ENCODE results near the gene STK35. TPM values are rescaled to one million over a fixed set of nuclear protein-coding genes. Genes with fewer than 3 reads are reported as not detected.

The STK35 gene
- total and polyA plus RNA-seq, 2 of the 8 experiments (the other 6 are each of a cell fraction or from before 2014, with no cell fraction given) = 24.9 to 45.0 TPM

DNA sequence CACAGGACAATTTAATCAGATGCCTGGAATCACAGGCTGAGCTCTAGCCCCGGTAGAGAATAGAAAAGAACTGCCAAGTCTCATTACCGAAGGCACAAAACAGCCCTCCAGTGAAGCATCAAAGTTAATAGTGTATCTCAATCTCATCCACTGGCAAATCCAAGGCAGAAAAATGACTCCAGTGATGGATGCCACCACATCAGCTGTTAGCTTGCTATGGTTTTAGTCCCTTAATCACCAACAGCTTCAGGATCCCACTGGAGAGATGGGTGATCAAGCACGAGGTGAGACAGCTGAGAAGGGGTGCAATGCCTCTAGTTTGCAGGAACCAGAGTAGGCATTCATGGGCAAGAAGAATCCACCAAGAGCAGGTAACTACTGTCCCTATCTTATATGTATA, 81.8 kb downstream of the STK35 start (continued):
- TF ChIP-seq CHD7 (IDR thresholded peaks at IDR 0.05; ENCODE audit: insufficient replicate concordance, low read length) (no peak), HDAC6 (IDR thresholded peaks at IDR 0.05; ENCODE audit: low read depth, low read length) (no peak), POU5F1 (IDR thresholded peaks at IDR 0.05; ENCODE audit: low read depth, low read length) (no peak), SP1 (IDR thresholded peaks at IDR 0.05; ENCODE audit: low read depth, low read length) (no peak), SRF (IDR thresholded peaks at IDR 0.05; ENCODE audit: low read depth, low read length) (no peak), PHF8 (conservative IDR thresholded peaks at IDR 0.05; ENCODE audit: low read depth, low read length) (no peak), CBX8 (IDR thresholded peaks at IDR 0.05; ENCODE audit: borderline replicate concordance, low read depth, low read length) (no peak), RNF2 (IDR thresholded peaks at IDR 0.05; ENCODE audit: borderline replicate concordance, low read depth, low read length, missing control alignments, poor library complexity, severe bottlenecking) (no peak), ATF3 (IDR thresholded peaks at IDR 0.05; ENCODE audit: insufficient read depth, low read depth, low read length) (no peak), MAFK (IDR thresholded peaks at IDR 0.05; ENCODE audit: low read depth, low read length) (no peak), EZH2 (IDR thresholded peaks at IDR 0.05; ENCODE audit: low read depth, low read length, severe bottlenecking) (no peak)
